Activated naive CD4-positive, alpha-beta T cell treated with anti-CD3 and anti-CD28 coated beads for 36 hours (primary cell): ENCODE results near the gene TMTC1. TPM values are rescaled to one million over a fixed set of nuclear protein-coding genes. Genes with fewer than 3 reads are reported as not detected.

Experiments
- CTCF ChIA-PET: fragments of 350-600 bp; sonication (Branson Sonifier 250); formaldehyde crosslinking; loops from one replicate; lab custom pipeline; 2021; ENCODE audit warnings: antibody characterized with exemption; lab: Charles Lee
- DNase-seq: peaks from one replicate; pipeline ENCODE4 v3.0.0-alpha.2; 2020
- H3K27ac Mint-ChIP-seq: one replicate; pipeline ENCODE4 v1.8.0; 2021; ENCODE audit warnings: mild to moderate bottlenecking, mixed read lengths
- H3K27me3 Mint-ChIP-seq: one replicate; pipeline ENCODE4 v1.8.0; 2021; ENCODE audit warnings: low read depth, mixed read lengths
- H3K36me3 Mint-ChIP-seq: one replicate; pipeline ENCODE4 v1.8.0; 2021; ENCODE audit warnings: low read depth, mixed read lengths
- H3K4me1 Mint-ChIP-seq: one replicate; pipeline ENCODE4 v1.8.0; 2021; ENCODE audit warnings: low read depth, mixed read lengths
- H3K4me3 Mint-ChIP-seq: one replicate; pipeline ENCODE4 v1.8.0; 2021; ENCODE audit warnings: mild to moderate bottlenecking, moderate library complexity, mixed read lengths
- H3K9me3 Mint-ChIP-seq: one replicate; pipeline ENCODE4 v1.8.0; 2021; ENCODE audit warnings: mixed read lengths
- intact Hi-C: fragments of 100-400 bp; cut with micrococcal nuclease; formaldehyde crosslinking; loops from one replicate; pipeline ENCODE4 v1.15.1; 2023
- total RNA-seq, 2 experiments: library from RNA; stranded (reverse); gene quantifications; one replicate each; pipeline ENCODE4 v1.2.3, GENCODE V29; 2021

The TMTC1 gene
- total RNA-seq, 2 experiments from 2014 or later: not detected

DNA sequence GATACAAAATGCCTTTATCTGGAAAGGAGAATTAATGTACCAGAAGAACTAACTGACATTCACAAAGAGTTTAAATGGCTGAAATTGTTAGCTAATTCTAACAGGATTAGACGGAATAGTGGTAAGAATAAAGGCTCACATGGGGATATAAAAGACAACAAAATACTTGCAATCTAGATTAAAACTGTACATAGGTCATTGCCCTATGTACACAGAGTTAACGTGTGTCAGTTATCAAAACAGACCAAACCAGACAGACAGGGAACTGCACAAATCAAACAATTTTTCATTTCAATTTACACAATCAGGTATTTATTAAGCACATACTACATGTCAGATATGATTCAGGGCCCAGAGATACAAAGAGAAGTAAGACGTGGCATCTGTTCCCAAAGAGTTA is 12.6 kb downstream of the TMTC1 start:
- no peaks in the 10 kb centered on the region for H3K4me1 Mint-ChIP-seq
- DNase-seq: no peak
- H3K36me3 Mint-ChIP-seq: peaks cover 2% of the 10 kb centered on the region
- no peak overlapping the region for H3K27ac Mint-ChIP-seq
- H3K4me3 Mint-ChIP-seq: no peak overlapping the region
- peaks cover 15% of the 10 kb centered on the region for H3K9me3 Mint-ChIP-seq
- intact Hi-C loops: no loop called here
- H3K27me3 Mint-ChIP-seq: peaks cover 3% of the 10 kb centered on the region
- CTCF ChIA-PET: no interaction called here

DNA sequence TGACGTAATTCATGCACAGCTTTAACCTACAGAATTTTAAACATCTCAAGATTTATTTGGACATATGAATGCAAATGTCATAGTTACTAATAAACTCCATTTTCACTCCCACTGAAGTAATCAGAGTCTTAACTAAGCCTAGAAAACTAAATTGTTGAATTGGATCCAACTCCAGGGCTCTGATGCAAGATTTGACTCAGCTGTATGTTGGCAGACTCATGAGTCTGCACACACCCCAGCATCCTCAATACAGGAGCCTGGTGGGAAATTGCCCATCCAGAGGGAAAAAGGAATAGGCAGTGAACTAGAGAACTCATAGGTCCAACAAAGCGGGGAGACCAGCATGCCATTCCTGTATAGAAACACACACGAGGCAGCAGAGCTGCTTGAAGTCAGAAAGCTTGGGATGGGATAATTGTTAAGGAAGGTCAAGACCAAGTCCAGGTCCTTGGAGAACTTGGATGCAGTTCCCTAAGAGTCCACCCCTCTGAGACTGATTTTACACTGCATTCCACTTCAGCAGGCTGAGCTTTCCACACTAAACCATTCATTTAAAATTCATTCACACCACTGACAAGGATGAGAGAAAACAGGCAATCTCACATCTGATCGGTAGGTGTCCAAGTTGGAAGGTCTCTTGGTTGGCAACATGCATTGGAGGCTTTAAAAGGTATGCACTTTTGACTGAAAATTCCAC is 14.4 kb downstream of the TMTC1 start:
- H3K4me1 Mint-ChIP-seq: no peaks in the 10 kb centered on the region
- no peak overlapping the region for H3K4me3 Mint-ChIP-seq
- H3K36me3 Mint-ChIP-seq: no peaks in the 10 kb centered on the region
- peaks cover 3% of the 10 kb centered on the region for H3K9me3 Mint-ChIP-seq
- DNase-seq: no peak
- intact Hi-C loops: no loop called here
- no peaks in the 10 kb centered on the region for H3K27me3 Mint-ChIP-seq
- CTCF ChIA-PET: no interaction called here
- no peak overlapping the region for H3K27ac Mint-ChIP-seq

DNA sequence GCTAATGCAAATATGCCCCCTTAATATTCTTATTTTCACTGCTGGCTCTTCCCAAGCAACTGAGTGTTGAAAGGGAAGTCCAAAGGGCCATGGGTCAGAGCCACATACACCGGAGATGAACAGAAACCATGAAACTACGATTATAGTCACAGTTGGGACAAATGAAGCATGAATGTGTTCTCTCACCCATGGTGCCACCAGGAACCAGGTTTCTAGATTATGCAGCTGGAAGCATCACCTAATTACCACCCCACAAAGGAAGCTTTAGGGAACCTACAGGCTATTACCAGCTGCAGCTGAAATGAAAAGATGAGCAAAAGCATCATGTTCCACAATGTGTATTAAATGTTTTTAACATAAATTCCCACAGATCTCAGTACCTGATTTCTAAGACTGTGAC is 15.4 kb downstream of the TMTC1 start:
- DNase-seq: no peak
- Mint-ChIP-seq H3K27ac (no peak overlapping the region), H3K36me3 (no peaks in the 10 kb centered on the region), H3K9me3 (no peaks in the 10 kb centered on the region), H3K4me3 (no peak overlapping the region), H3K4me1 (no peaks in the 10 kb centered on the region), H3K27me3 (no peaks in the 10 kb centered on the region)
- CTCF ChIA-PET: no interaction called here
- intact Hi-C loops: no loop called here

DNA sequence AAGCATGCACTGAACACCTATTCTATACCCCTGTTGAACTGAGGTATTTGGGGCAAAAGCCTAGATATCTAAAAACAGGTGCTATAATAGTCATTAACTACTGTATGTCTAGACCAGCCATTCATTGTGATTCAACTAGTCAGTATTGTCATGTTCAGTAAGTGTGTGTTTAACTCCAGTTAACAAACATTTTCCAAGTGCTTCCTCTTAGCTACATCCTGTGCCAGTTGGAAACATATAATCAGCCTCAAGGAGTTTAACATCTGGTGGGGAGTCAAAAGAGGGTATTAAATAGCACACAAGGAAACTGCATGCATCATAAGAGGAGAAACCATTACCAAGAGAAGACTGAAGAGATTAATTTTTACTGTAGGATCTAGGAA is 20.4 kb downstream of the TMTC1 start:
- Mint-ChIP-seq H3K4me3 (no peak overlapping the region), H3K4me1 (no peaks in the 10 kb centered on the region), H3K27ac (no peak overlapping the region), H3K27me3 (no peaks in the 10 kb centered on the region), H3K9me3 (no peaks in the 10 kb centered on the region), H3K36me3 (no peaks in the 10 kb centered on the region)
- intact Hi-C loops: no loop called here
- CTCF ChIA-PET: no interaction called here
- no peak for DNase-seq

DNA sequence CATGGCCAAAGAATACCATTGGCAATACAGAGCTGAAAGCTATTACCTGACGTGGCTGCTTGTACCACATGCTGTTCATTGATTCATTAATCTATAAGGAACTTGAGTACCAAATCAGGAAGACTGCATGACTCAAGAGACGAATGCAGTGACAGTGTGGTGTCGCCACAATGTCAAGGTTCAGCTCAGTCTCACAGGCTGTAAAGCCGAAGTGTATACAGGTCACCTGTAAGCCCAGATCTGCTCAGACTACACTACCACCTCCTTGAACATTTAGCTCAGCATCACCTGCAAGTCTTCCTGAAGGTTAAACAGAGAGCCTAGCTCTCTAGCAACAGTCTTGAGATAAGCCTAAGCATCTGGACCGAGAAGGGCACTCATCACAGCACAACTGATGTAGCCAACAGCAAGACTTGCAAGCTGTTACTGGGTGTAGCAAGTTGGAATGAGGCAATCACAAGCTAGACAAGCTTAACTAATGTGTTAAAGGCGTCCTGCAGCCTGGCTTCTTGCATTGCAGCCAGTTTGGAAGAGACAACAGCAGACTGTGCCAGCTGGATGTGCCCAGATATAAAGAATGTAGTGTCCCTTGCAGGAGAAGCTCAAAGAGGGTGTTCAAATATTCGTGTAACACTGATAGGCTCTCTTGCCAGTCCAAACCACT is 21.0 kb downstream of the TMTC1 start:
- Mint-ChIP-seq H3K4me3 (no peak overlapping the region), H3K27me3 (no peaks in the 10 kb centered on the region), H3K27ac (no peak overlapping the region), H3K36me3 (no peaks in the 10 kb centered on the region), H3K4me1 (no peaks in the 10 kb centered on the region), H3K9me3 (no peaks in the 10 kb centered on the region)
- intact Hi-C loops: no loop called here
- CTCF ChIA-PET: interaction anchor here (0.5 kb wide), 1 partner anchor 43 kb away, joined by 3 read pairs; no protein-coding TSS in a partner anchor
- no peak for DNase-seq

DNA sequence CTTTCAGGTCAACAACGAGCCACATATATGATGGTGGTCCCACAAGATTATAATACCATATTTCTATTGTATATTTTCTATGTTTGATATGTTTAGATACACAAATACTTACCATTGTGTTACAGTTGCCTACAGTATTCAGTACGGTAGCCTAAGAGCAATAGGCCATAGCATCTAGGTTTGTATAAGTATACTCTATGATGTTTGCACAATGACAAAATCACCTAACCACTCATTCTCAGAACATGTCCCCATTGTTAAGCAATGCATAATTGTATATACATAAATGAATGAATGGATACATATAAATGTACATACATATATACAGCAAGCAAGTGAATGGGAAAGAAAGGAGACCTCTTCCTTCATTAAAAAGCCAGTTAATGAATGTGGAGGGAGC is 23.8 kb downstream of the TMTC1 start:
- DNase-seq: no peak
- Mint-ChIP-seq H3K27me3 (no peaks in the 10 kb centered on the region), H3K4me1 (no peaks in the 10 kb centered on the region), H3K9me3 (peaks cover 2% of the 10 kb centered on the region), H3K4me3 (no peak overlapping the region), H3K36me3 (no peaks in the 10 kb centered on the region), H3K27ac (no peak overlapping the region)
- intact Hi-C loops: no loop called here
- CTCF ChIA-PET: no interaction called here

DNA sequence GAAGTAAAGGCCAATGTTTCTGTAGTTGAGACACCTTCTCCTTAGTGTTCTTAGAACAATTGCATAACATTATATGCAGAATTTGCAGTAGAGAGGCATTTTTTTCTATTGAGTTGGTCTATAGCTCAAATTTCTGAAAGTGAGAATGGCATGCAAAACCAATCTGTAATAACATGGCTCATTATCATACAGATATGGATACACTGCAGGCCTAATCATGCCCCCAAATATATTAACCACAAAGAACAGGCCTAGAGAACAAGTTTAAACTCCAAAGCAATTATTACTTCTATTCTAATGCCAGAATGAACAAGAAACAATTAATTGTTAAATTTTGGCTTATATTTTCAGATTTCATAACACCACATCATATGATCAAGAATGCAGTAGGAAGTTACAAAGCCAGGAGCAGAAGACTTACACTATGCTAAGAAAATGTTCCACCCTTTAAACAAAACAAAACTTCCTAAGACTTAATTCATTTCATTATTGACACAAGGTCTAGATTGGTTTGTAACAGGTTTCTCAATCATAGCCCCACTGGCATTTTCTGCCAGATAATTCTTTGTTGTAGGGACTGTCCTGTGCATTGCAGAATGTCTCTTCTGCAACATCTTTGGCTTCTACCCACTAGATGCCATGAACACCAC is 26.9 kb downstream of the TMTC1 start:
- Mint-ChIP-seq H3K9me3 (peaks cover 2% of the 10 kb centered on the region), H3K4me3 (no peak overlapping the region), H3K36me3 (no peaks in the 10 kb centered on the region), H3K27me3 (no peaks in the 10 kb centered on the region), H3K27ac (no peak overlapping the region), H3K4me1 (no peaks in the 10 kb centered on the region)
- no peak for DNase-seq
- CTCF ChIA-PET: no interaction called here
- intact Hi-C loops: no loop called here

DNA sequence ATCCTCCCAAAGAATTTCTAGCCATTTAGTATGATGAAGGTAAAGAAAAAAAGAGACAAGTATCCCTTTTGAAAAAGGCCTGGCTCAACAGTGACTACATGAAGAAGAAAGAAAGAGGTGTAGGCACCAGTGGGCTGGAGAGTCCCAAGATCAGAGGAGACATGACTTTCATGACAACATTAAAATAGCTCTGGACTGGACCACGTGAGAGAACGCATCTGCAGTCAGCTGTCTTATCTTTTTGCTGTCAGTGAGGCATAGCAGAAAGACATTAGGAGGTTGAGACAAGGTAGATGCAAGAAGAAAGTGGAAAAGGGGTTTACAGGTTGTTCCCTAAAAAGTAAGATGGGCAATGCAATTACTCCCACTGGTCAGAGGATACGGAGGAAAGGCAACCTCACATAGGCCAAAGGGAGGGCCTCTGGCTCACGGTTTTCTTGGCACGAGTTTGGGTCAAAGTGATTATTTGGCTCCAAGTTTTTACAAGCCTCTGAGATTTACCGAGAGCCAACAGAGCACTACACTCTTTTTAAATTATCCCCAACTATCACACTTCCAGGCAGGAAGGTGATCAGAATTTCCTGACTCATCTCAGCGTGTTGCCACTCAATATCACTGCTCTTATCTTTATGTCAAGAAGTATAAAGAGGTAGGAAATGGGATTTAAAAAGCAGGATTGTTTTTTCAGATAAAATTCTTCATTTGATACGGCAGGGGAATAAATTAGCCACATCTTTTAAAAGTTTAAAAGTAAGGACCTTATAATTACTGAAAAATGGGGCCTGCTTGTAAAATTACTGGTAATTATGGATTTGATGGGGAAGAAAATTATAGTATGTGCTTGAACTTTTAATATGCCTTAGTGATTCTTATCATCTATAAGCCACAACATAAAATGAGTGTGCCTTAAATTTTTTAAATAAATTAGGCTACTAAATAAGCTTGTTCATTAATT is 29.2 kb downstream of the TMTC1 start:
- Mint-ChIP-seq H3K4me1 (no peaks in the 10 kb centered on the region), H3K9me3 (peaks cover 2% of the 10 kb centered on the region), H3K27ac (no peak overlapping the region), H3K27me3 (peaks cover 6% of the 10 kb centered on the region), H3K36me3 (no peaks in the 10 kb centered on the region), H3K4me3 (no peak overlapping the region)
- DNase-seq: no peak
- intact Hi-C loops: no loop called here
- CTCF ChIA-PET: no interaction called here

DNA sequence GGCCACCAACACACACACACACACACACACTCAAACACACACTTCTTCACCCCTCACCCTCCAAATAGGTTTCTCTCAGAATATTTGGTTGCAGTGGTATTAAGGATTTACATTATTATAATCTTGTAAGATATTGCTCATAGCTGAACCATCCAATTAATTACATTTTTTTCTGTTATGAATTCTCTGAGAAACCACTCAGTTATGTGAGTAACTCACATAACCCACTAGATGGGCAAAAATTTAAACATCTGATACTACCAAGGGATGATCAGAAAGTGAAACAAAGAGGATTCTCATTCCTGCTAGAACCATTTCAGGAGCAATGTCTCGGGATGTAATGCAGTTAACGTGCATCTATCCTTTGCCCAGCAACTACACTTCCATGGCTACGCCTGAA is 31.6 kb downstream of the TMTC1 start:
- Mint-ChIP-seq H3K4me3 (no peak overlapping the region), H3K4me1 (no peaks in the 10 kb centered on the region), H3K27ac (no peak overlapping the region), H3K9me3 (no peaks in the 10 kb centered on the region), H3K36me3 (no peaks in the 10 kb centered on the region), H3K27me3 (peaks cover 6% of the 10 kb centered on the region)
- no peak for DNase-seq
- CTCF ChIA-PET: no interaction called here
- intact Hi-C loops: no loop called here

DNA sequence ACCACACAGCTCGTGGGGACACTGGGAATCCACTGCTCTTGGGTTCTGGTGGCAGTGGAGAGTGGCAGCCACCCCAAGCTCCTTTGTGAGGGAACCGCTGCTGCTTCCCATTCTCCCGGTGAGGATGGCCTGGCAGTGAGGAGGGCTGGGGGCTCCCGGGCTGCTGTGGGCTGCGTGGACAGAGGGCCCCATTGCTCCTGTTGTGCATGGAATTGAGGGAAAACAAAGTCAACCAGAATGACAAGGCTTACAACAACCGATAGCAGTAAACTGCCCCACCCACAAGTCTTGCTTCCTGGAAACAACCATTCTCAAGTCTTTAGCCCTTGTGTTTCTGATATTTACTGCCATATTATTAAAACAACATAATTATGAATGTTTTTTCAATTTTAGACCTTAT is 32.1 kb downstream of the TMTC1 start:
- intact Hi-C loops: no loop called here
- CTCF ChIA-PET: no interaction called here
- peaks cover 6% of the 10 kb centered on the region for H3K27me3 Mint-ChIP-seq
- H3K4me1 Mint-ChIP-seq: no peaks in the 10 kb centered on the region
- H3K9me3 Mint-ChIP-seq: no peaks in the 10 kb centered on the region
- no peak overlapping the region for H3K27ac Mint-ChIP-seq
- DNase-seq: no peak
- H3K4me3 Mint-ChIP-seq: no peak overlapping the region
- H3K36me3 Mint-ChIP-seq: no peaks in the 10 kb centered on the region

DNA sequence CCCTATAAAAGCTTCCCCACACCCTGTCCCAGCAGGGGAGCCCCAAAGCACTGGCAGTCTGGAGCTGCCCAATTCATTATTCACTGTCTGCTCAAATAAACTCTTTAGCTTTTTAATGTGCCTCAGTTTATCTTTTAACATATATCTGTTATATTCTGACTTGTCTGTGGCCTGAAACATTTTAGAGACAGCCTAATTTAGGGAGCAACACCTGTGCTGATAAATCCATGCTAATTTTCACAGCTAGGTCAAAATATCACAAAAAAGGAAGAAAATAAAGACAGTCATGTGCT is 32.9 kb downstream of the TMTC1 start:
- intact Hi-C loops: no loop called here
- Mint-ChIP-seq H3K9me3 (no peaks in the 10 kb centered on the region), H3K4me3 (no peak overlapping the region), H3K36me3 (no peaks in the 10 kb centered on the region), H3K4me1 (no peaks in the 10 kb centered on the region), H3K27me3 (peaks cover 6% of the 10 kb centered on the region), H3K27ac (no peak overlapping the region)
- no peak for DNase-seq
- CTCF ChIA-PET: no interaction called here

DNA sequence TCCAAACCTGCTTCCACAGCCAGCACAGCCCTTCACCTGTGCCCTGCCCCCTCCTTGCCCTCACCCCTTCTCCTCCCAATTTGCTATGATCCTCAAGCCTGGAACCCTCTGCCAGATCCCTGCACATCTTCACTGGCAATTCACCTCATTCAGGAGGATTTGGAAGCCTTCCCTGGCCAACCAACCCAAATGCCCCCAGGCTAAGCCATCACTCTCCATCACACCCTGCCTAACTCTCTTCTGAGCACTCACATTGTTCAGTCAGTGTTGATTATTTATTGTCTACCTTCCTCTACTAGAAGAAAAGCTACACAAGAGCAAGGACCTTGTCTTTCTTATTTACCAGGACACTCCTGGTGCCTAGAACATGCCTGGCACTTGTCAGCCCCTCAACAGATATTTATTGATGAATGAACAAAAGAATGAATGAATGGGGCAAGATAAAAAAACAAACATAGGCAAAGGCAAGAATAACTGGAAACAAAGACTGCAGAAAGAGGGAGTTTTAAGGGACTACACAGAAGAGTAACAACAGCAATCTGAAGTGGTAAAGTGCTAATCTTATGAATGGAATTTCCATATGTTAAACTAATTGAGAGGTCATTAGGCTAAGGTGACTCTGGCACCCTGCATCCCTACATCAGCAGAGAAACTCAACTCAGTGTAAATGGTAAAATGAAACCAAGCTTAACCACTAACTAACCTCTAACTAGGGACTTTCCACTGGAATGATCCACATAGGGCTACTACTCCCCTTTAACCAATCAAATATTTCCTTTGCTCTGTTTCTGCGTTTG is 33.4 kb downstream of the TMTC1 start:
- intact Hi-C loops: no loop called here
- DNase-seq: no peak
- H3K36me3 Mint-ChIP-seq: no peaks in the 10 kb centered on the region
- peaks cover 6% of the 10 kb centered on the region for H3K27me3 Mint-ChIP-seq
- H3K4me1 Mint-ChIP-seq: no peaks in the 10 kb centered on the region
- no peak overlapping the region for H3K4me3 Mint-ChIP-seq
- CTCF ChIA-PET: no interaction called here
- H3K27ac Mint-ChIP-seq: no peak overlapping the region
- no peaks in the 10 kb centered on the region for H3K9me3 Mint-ChIP-seq
